WTC11 (cell line): ENCODE data around the gene ADARB2. TPM values are rescaled to one million over a fixed set of nuclear protein-coding genes. Genes with fewer than 3 reads are reported as not detected.

Experiments used
- ATAC-seq: fragments of 200-7000 bp; cut with Tn5 transposase; 2 replicates; pipeline ENCODE4 v1.10.0; 2021; ENCODE audit warnings: mild to moderate bottlenecking, moderate library complexity
- CTCF ChIA-PET: fragments of 300-600 bp; sonication (Branson Sonifier 250); formaldehyde crosslinking; loops from one replicate; lab custom pipeline; 2021; ENCODE audit warnings: antibody characterized with exemption; lab: Charles Lee
- POLR2A ChIA-PET: fragments of 350-600 bp; sonication (Branson Sonifier 250); formaldehyde crosslinking; loops from one replicate; lab custom pipeline; 2021; ENCODE audit warnings: antibody characterized with exemption; lab: Charles Lee
- DNase-seq: peaks from one replicate; pipeline ENCODE4 v3.0.0; 2021; ENCODE audit warnings: low spot score
- H3K27ac Mint-ChIP-seq: 2 replicates; pipeline ENCODE4 v1.8.0; 2021; ENCODE audit warnings: mixed read lengths
- H3K27me3 Mint-ChIP-seq: 2 replicates; pipeline ENCODE4 v1.8.0; 2021; ENCODE audit warnings: low read depth, mild to moderate bottlenecking, moderate library complexity, mixed read lengths
- H3K36me3 Mint-ChIP-seq: 2 replicates; pipeline ENCODE4 v1.8.0; 2021; ENCODE audit warnings: mixed read lengths
- H3K4me1 Mint-ChIP-seq: 2 replicates; pipeline ENCODE4 v1.8.0; 2022; ENCODE audit warnings: mixed read lengths
- H3K4me3 Mint-ChIP-seq: 2 replicates; pipeline ENCODE4 v1.8.0; 2021; ENCODE audit warnings: mild to moderate bottlenecking, moderate library complexity, mixed read lengths
- H3K9me3 Mint-ChIP-seq: 2 replicates; pipeline ENCODE4 v1.8.0; 2021; ENCODE audit warnings: mixed read lengths
- E2F5 ChIP-seq: sonication (generic); formaldehyde crosslinking; IDR thresholded peaks from 2 replicates; pipeline ENCODE4 v1.8.1; 2022; ENCODE audit warnings: mild to moderate bottlenecking, moderate library complexity, missing genetic modification reagents
- FOXP4 ChIP-seq: sonication (generic); formaldehyde crosslinking; IDR thresholded peaks from 2 replicates; pipeline ENCODE4 v1.8.0; 2022; ENCODE audit warnings: mild to moderate bottlenecking, missing genetic modification reagents
- IRF2 ChIP-seq: sonication (generic); formaldehyde crosslinking; IDR thresholded peaks from 2 replicates; pipeline ENCODE4 v1.8.0; 2022; ENCODE audit warnings: low read depth, missing genetic modification reagents, borderline replicate concordance
- OVOL2 ChIP-seq: fragments of 250-450 bp; sonication (Bioruptor Pico); IDR thresholded peaks from 2 replicates; pipeline ENCODE4 v1.9.0; 2021; ENCODE audit warnings: mild to moderate bottlenecking, borderline replicate concordance
- SMAD4 ChIP-seq: sonication (generic); formaldehyde crosslinking; IDR thresholded peaks from 2 replicates; pipeline ENCODE4 v1.8.0; 2022; ENCODE audit warnings: mild to moderate bottlenecking, missing genetic modification reagents
- USF1 ChIP-seq: sonication (generic); formaldehyde crosslinking; IDR thresholded peaks from 2 replicates; pipeline ENCODE4 v1.8.0; 2022; ENCODE audit warnings: mild to moderate bottlenecking, missing genetic modification reagents
- ZNF121 ChIP-seq: sonication (generic); formaldehyde crosslinking; IDR thresholded peaks from 2 replicates; pipeline ENCODE4 v1.8.0; 2023; ENCODE audit warnings: missing genetic modification reagents
- ZNF281 ChIP-seq: sonication (generic); formaldehyde crosslinking; IDR thresholded peaks from 2 replicates; pipeline ENCODE4 v1.8.0; 2023; ENCODE audit warnings: mild to moderate bottlenecking, missing genetic modification reagents
- ZNF423 ChIP-seq: fragments of 250-450 bp; sonication (Bioruptor Pico); IDR thresholded peaks from 2 replicates; pipeline ENCODE4 v2.1.2; 2022; ENCODE audit warnings: mild to moderate bottlenecking, moderate library complexity
- ZNF532 ChIP-seq: fragments of 250-450 bp; sonication (Bioruptor Pico); IDR thresholded peaks from 2 replicates; pipeline ENCODE4 v1.9.0; 2021; ENCODE audit warnings: mild to moderate bottlenecking, borderline replicate concordance
- total RNA-seq: library from RNA; stranded (reverse); gene quantifications from 3 replicates; pipeline ENCODE4 v1.2.3, GENCODE V29; 2021
- TF ChIP-seq, protein P1 (sequence below): sonication (generic); formaldehyde crosslinking; IDR thresholded peaks from 2 replicates; pipeline ENCODE4 v1.8.1; 2023; ENCODE audit warnings: mild to moderate bottlenecking, missing genetic modification reagents, moderate library complexity
- TF ChIP-seq, protein P2 (sequence below): fragments of 250-450 bp; sonication (Bioruptor Pico); IDR thresholded peaks from 2 replicates; pipeline ENCODE4 v1.9.0; 2021; ENCODE audit warnings: mild to moderate bottlenecking
- TF ChIP-seq, protein P3 (sequence below): sonication (generic); formaldehyde crosslinking; IDR thresholded peaks from 2 replicates; pipeline ENCODE4 v1.8.1; 2022; ENCODE audit warnings: low read depth, mild to moderate bottlenecking, moderate library complexity, missing genetic modification reagents, borderline replicate concordance
- TF ChIP-seq, protein P4 (sequence below): fragments of 250-450 bp; sonication (Bioruptor Pico); IDR thresholded peaks from 2 replicates; pipeline ENCODE4 v1.9.0; 2021; ENCODE audit warnings: mild to moderate bottlenecking

The ADARB2 gene
- total RNA-seq, 1 experiment from 2014 or later = 3.7 TPM

GRCh38 chr10:1344846-1345245, 392.5 kb downstream of the ADARB2 start:
- H3K4me3 Mint-ChIP-seq = no peak overlapping the region
- ChIA-PET CTCF (interaction anchor here (1.5 kb wide), 1 partner anchor 24 kb away, joined by 6 read pairs; no protein-coding TSS in a partner anchor), POLR2A (no interaction called here)
- ATAC-seq (no peak), DNase-seq (no peak)
- no peak for TF ChIP-seq ZNF121 (CRISPR knock-in tag)
- TF ChIP-seq, protein P1, sequence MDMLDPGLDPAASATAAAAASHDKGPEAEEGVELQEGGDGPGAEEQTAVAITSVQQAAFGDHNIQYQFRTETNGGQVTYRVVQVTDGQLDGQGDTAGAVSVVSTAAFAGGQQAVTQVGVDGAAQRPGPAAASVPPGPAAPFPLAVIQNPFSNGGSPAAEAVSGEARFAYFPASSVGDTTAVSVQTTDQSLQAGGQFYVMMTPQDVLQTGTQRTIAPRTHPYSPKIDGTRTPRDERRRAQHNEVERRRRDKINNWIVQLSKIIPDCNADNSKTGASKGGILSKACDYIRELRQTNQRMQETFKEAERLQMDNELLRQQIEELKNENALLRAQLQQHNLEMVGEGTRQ = no peak
- TF ChIP-seq, protein P2, sequence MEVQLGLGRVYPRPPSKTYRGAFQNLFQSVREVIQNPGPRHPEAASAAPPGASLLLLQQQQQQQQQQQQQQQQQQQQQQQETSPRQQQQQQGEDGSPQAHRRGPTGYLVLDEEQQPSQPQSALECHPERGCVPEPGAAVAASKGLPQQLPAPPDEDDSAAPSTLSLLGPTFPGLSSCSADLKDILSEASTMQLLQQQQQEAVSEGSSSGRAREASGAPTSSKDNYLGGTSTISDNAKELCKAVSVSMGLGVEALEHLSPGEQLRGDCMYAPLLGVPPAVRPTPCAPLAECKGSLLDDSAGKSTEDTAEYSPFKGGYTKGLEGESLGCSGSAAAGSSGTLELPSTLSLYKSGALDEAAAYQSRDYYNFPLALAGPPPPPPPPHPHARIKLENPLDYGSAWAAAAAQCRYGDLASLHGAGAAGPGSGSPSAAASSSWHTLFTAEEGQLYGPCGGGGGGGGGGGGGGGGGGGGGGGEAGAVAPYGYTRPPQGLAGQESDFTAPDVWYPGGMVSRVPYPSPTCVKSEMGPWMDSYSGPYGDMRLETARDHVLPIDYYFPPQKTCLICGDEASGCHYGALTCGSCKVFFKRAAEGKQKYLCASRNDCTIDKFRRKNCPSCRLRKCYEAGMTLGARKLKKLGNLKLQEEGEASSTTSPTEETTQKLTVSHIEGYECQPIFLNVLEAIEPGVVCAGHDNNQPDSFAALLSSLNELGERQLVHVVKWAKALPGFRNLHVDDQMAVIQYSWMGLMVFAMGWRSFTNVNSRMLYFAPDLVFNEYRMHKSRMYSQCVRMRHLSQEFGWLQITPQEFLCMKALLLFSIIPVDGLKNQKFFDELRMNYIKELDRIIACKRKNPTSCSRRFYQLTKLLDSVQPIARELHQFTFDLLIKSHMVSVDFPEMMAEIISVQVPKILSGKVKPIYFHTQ = no peak
- no peak for TF ChIP-seq FOXP4 (CRISPR knock-in tag)
- TF ChIP-seq, protein P3, sequence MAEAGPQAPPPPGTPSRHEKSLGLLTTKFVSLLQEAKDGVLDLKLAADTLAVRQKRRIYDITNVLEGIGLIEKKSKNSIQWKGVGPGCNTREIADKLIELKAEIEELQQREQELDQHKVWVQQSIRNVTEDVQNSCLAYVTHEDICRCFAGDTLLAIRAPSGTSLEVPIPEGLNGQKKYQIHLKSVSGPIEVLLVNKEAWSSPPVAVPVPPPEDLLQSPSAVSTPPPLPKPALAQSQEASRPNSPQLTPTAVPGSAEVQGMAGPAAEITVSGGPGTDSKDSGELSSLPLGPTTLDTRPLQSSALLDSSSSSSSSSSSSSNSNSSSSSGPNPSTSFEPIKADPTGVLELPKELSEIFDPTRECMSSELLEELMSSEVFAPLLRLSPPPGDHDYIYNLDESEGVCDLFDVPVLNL = no peak
- no peak for TF ChIP-seq USF1 (CRISPR knock-in tag)
- no peak for TF ChIP-seq IRF2 (CRISPR knock-in tag)
- no peak for TF ChIP-seq ZNF281
- no peak for TF ChIP-seq ZNF532
- no peak for TF ChIP-seq OVOL2 (CRISPR knock-in tag)
- TF ChIP-seq SMAD4 (CRISPR knock-in tag) = no peak
- no peak for TF ChIP-seq E2F5 (CRISPR knock-in tag)
- no peak for TF ChIP-seq ZNF423 (CRISPR knock-in tag)
- TF ChIP-seq, protein P4, sequence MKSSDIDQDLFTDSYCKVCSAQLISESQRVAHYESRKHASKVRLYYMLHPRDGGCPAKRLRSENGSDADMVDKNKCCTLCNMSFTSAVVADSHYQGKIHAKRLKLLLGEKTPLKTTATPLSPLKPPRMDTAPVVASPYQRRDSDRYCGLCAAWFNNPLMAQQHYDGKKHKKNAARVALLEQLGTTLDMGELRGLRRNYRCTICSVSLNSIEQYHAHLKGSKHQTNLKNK (CRISPR knock-in tag) = no peak
- no peaks in the 10 kb centered on the region for H3K27me3 Mint-ChIP-seq
- H3K36me3 Mint-ChIP-seq = no peaks in the 10 kb centered on the region
- peaks cover 21% of the 10 kb centered on the region for H3K4me1 Mint-ChIP-seq
- H3K27ac Mint-ChIP-seq = no peak overlapping the region
- H3K9me3 Mint-ChIP-seq = peaks cover 5% of the 10 kb centered on the region; the same call in 1 of the 2 replicates
